T follicular helper cell (primary cell): Measurements from ENCODE around the gene TMEM192.
"Not testable (repeated sequence)": the region's sequence is repeated elsewhere in the genome, so short reads cannot be mapped to it uniquely, and the experiment has no call there.

Experiments
- DNase-seq: peaks from one replicate; pipeline ENCODE4 v3.0.0-alpha.2; 2020; ENCODE audit warnings: low read depth
- total RNA-seq, 2 experiments: gene quantifications; one replicate each; lab custom pipeline; 2026; lab: John Stamatoyannopoulos, UW

Gene TMEM192
- total RNA-seq, result 24.7 to 32.5 reads per million in 2 experiments

DNA sequence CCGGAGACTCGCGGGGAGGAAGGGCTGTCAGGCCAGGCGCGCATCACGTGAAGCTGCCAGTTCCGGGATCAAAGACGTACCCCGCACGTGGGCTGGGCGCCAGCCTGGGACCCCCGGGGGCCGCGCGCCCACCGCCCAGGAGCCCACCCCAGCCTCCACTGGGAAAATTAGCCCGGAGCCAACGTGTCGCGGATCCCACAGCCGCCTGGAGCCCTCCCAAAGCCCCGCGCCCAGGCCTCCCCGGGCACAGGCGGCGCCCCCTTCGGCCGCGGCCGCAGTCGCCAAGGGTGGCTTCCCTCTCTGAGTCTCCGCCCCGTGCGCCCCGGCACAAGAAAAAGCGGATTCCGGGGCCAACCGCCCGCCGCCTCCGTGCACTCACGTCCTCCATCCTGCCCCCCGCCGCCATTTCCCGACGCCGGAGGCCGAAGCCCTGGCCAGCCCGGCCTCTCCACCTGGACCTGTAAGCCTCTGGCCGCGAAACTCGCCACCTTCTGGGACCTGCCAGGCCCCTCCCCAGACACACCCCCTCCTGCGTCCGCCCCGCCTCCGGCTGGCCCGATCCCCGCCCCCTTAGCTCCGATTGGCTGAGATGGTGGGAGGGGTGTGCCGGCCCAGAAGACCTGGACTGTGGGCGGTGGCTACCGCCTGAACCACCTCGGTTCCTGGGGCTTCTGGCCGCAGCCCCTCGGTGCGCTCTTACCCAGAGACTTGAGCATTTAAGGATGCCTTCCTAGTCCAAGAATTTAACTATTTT, at the start of gene TMEM192:
Gene TMEM192 (minus strand): TSS at position 493 of the 754 bp plus-strand sequence. CDS start 87 bp downstream, at position 406.
- peak; percentile 86 for DNase-seq

DNA sequence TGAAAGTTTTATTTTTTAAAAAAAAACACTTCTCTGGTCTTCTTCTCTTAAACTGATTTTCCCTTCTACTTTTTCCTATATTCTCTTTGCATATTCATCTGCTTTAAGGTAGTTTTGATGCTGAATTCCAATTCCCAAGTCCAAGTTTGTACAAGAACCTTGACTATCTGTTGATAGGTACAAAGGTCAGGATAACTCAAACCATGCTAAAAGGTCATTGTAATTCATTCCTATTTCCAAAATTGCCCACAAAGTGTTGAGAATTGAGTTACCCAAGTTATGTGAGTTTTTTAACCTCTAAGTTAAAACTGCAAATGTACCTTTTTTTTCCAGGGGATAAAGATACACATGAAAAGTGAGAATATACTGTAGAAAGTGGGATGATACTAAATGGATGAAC, 46.1 kb upstream of the TMEM192 start:
- no peak for DNase-seq

DNA sequence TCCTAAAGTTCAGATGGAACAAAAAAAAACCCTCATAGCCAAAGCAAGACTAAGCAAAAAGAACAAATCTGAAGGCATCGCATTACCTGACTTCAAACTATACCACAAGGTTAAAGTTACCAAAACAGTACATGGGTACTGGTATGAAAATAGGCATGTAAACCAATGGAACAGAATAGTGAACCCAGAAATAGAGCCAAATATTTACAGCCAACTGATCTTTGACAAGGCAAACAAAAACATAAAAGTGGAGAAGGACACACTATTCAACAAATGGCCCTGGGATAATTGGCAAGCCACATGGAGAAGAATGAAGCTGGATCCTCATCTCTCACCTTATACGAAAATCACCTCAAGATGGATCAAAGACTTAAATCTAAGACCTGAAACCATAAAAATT, 44.2 kb upstream of the TMEM192 start:
- DNase-seq, result no peak

DNA sequence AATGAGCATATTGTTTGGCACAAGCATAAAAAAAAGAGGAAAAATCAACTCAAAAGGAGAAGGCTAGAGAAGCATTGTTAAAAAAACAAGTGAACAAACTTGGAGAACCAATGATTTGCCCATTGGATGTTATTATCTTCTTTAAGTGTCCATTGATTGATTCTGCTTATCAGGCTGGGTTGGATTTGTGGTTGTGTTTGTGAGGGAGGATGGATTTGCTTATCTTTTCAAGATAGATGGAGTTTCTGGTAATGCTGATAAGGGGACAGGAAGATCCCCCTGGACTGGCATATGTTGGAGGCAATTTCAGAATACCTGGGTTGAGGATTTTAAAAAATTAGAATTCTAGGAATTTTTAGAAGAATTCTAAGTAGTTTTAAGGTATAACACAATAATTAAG, 41.8 kb upstream of the TMEM192 start:
- DNase-seq, result no peak

DNA sequence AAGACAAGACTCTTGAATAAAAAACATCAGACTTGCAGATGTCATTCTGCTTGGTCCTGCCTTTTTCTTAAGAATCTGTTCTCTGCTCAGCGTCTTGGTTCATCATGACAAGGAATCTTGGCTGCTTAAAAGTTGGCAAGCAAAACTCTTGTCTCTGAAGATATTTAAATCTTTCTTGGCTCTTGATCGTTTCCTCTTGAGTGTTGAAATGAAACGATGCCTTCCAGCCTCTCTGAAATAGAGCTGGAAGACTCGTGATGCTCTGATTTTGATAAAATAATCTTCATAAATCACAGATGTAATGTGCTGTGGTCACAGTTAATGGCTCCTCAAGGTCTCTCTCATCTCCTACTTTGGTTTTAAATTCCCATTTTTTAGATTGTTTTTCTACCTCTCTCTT, 39.9 kb upstream of the TMEM192 start:
- no peak for DNase-seq

DNA sequence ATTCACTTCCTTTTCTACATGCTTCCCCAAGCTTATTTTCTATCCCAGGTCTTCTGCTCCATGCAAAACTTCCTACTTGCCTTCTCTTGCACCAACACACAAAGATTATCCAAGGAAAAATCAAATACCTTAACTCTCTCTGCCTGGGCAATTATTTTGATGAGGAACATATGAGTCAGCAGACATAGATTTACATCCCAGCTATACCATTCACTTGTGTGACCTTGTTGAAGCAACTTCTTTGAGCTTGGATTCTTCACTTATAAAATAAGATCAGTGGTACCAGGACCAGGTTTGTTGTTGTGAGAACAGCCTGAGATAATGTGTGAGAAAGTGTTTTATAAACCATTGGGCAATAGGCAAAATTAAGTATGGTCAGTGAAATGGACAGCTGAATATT, 39.1 kb upstream of the TMEM192 start:
- no peak for DNase-seq

DNA sequence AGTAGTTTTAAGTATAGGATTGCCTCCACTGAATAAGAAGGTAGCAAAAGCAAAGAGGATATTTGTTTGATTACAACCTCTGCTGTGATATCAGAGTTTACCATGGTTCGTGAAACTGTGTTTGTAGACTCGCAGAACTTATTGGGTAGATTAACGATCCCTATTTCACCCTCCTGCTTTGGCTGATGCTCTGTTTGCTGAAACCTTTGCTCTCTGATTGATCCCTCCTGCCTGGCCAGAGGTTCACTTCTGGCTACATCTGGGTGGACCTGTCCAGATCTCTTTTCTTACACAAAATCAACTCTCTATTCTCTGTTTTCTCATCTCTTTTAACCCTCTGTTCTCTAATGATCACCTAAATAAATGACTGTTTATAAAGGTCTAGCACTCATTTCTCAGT, 37.9 kb upstream of the TMEM192 start:
- DNase-seq, result no peak

DNA sequence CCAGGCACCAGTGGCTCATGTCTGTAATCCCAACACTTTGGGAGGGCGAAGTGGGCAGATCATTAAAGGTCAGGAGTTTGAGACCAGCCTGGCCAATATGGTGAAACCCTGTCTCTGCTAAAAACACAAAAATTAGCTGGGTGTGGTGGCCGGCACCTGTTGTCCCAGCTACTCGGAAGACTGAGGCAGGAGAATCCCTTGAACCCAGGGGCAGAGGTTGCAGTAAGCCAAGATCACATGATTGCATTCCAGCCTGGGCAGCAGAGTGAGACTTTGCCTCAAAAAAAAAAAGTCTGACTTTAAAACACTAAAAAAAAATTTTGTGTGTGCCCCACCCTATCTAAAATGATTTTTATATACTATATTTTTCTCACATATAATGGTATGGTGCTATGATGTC, 26.2 kb upstream of the TMEM192 start:
- no peak for DNase-seq

DNA sequence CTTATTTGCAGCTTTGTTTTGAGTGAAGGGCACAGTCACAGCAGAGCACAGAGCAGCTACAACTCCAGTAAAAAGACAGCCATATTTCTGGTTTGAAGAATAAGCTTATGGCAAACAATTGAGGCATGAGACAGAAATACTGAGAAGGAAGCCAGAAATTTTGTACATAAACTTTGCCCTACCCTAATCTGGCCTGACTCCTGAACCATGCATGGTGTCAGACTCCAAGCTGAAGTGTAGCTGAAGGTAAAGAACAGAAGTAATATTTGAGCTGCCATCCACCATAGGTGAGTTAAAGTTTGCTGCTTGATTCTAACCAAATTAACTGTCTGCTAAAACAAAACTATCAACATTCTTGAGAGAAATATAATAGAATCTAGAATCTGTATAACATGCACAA, 24.5 kb upstream of the TMEM192 start:
- DNase-seq, result no peak

DNA sequence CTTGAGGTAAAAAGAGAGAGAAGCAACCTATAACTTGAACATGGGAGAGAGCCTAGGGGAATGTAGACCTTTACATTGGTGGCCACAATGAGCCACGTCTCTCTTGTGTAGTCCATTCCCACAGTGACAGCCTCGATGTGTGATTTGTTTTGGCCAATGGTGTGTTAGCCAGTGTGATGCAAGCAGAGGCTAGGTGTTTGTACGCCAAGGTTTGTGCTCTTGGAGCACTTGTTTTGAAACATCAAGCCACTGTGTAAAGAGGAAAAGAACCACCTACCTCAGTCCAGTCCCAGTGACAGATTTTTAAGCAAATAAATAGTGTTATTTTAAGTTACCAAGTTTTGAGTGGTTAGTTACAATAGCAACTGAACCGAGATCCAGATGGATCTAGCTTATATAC, 23.9 kb upstream of the TMEM192 start:
- DNase-seq, result no peak

DNA sequence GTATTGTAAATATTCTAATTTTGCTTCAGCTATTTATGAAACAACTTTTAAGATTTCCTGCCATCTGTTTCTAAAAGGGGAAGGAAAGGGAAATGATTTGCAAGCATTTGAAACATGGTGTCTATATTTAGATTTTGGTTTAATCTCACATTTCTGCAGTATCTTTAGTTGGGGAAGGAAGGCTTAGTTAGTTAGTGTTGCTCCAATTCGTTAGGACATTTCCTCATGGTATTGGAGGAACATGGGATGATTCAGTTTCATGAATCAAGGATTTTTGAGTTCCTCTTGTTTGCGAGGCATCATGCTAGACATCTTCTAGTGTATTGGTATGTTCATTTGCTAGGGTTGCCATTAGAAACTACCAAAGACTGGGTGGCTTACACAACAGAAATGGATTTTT, 20.5 kb upstream of the TMEM192 start:
- no peak for DNase-seq

DNA sequence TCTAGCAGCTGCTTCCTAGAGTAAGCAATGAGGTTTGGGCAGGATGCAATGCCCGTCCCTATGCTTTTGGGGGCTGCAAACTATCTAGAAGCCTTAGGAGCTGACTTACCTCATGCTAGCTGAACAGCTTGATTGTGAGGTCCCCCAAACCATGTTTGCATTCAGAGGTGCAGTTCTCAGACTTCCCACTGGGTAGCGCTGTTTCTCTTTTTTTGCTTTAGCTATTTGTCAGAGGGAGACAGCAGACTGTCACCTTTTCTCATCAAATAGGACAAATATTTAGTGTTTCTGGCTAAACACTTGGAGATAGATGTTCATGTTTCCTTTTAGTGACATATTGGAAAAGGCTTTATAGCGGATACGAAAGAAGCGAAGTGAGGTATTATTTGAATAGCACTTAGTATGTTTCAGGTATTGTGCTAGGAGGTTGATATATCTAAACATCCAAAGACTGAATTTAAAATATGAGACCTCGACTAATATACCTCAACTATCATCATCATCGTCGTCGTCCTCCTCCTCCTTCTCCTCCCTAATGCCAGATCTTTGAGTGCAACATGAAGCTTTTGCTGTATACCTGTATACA, 18.7 kb upstream of the TMEM192 start:
- peak; percentile 63 for DNase-seq

DNA sequence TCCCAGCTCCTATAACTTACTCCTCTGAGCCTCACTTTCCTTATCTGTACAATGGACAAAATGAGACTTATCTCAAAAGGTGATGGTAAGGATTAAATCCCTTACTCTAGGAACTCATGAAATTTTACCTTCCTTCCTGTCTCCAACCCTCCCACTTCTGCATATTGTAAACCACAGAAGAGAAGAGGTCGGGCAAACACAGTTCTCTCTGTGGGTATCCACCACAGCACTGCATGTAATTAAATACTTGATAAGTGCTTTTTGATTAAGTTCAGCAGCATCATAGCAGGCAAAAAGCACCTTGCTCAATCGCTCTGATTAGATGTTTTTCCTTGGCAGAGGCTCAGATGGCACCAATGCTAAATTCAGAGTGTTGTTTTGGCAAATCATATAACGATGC, 17.3 kb upstream of the TMEM192 start:
- no peak for DNase-seq

DNA sequence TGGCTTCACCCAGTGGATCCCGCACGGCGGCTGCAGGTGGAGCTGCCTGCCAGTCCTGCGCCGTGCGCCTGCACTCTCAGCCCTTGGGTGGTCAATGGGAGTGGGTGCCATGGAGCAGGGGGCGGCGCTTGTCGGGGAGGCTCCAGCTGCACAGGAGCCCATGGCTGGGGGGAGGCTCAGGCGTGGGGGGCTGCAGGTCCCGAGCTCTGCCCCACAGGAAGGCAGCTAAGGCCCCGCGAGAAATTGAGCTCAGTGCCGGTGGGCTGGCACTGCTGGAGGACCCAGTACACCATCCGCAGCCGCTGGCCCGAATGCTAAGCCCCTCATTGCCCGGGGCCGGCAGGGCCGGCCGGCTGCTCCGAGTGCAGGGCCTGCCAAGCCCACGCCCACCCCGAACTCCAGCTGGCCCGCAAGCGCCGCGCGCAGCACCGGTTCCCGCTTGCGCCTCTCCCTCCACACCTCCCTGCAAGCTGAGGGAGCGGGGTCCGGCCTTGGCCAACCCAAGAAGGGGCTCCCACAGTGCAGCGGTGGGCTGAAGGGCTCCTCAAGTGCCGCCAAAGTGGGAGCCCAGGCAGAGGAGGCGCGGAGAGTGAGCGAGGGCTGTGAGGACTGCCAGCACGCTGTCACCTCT, 13.3 kb upstream of the TMEM192 start:
- not testable (repeated sequence) for DNase-seq

DNA sequence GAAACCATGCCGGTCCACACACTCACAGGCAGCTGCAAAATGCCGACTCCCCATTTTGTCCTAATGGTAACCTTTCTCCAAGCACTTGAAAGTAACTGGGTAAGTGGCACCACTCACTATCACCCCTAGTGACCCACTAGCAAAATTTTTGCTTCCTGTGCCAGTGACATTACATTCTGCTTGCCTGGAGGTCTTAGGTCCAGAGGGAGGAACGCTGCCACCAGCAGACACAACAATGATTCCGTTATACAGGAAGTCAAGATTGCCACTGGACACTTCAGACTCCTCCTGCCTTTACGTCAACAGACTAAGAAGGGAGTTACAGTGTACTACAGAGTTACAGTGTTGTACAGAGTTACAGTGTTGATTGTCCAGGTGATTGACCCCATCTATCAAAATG, 11.8 kb upstream of the TMEM192 start:
- DNase-seq, result no peak

DNA sequence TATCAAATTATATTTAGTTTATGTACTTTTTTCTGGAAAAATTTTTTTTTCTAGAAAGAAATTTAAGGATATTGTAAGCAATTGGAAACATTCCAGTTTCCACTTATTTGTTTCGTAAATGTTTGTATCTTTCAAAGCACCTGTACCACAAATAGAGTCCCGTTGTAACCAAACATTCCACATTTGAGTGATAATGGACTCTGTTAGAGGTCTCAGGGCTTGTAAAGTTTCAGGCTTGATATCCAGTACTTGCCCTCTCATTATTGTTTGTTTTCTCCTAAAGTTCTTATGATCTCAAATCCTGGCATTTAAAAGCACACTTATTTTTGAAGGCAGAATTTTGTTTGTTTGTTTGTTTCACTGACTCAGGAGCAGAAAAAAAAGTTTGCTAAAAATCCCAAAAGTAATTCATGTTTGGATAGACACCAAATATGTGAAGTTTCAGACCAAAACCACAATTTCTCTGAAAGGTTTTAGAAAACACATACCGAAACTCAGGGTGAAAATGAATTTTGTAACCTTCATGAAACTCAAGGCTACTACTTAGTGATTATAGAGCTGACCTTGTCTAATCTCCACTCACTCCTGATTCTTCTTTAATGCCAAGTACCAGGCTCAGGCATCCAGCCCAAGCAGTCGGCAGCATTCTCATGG, 5.7 kb upstream of the TMEM192 start:
- DNase-seq, result no peak

DNA sequence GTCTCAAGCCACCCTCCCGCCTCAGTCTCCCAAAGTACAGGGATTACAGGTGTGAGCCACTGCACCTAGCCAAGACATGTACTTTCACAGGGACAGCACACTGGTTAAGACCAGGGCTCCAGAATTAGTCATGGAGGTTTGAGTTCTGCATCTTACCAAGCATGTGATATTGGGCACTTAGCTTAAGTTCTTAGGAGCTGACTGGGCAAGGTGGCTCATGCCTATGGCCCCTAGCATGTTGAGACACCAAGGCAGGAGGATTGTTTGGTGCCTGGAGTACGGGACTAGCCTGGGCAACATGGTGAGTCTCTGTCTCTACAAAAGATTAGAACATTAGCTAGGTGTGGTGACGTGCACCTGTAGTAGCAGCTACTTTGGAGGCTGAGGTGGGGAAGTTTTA, 2.6 kb upstream of the TMEM192 start:
- no peak for DNase-seq

DNA sequence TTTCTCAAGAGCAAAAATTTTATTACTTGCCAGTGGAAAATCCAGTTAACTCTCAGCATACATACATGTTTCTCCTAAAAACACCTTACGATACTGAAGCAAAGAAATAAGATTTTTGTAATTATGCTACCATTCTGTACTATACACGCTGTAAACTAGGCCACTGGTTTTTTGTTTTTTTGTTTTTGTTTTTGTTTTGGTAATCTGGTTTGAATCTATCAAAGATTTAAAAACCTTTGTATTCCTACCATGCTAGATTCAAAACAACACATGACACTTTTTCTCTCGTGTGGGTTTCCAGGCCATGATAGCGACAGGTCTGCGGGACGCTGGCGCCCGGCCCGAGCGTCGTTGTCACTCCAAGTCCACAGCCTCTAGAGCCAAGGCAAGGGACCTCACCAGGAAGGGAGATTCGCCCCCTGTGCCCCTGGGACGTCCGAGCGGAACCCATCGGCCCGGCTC, 723 bp downstream of the TMEM192 start:
- no peak for DNase-seq

DNA sequence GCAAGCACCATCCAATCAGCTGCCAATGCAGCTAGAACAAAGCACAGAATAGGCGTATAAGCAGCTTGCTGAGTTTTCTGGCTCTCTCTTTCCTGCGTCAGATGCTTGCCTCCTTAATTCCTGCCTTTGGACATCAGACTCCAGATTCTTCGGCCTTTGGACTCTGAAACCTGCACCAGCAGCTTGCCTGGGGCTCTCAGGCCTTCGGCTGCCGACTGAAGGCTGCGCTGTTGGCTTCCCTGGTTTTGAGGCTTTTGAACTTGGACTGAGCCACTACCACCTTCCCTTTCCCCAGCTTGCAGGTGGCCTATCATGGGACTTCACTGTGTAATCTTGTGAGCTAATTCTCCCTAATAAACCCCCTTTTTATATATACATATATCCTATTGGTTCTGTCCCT, 6.1 kb downstream of the TMEM192 start:
- no peak for DNase-seq

DNA sequence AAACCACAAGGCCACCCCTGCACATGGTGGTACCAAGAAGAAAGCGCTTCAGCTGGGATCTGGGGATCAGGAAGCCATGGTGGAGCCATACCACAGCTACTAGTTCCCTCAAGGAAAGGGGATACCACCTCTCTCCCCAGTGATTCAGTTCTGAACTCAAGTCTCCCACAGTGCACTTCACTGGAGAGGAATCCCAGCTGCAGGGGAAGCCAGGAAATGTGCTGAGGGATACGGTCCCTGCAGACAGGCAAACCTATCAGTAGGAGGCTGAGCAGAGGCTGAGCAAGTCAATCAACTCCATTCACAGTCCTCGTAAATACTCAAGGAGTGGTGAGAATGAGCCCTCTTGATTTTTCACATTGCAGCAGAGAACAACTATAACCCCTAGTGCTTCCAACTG, 11.0 kb downstream of the TMEM192 start:
- DNase-seq, result no peak

DNA sequence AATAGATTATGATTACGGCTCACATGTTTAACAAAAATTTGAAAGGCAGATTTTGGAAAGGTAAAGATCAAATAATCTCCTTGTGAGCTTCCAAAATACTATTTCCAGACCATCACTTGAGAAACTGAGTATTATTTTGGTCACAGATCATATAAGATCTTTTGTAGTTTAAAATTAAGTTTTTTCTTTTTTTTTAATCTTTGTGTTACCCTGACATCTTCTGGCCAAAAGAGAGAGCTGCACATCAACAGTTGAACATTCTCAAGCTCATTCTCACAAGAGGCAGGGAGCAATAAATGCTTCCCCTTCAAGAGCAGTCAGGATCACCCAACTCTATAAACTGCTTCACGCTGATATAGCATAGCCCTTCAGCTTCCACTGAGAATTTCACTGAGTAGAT, 15.9 kb downstream of the TMEM192 start:
- no peak for DNase-seq

DNA sequence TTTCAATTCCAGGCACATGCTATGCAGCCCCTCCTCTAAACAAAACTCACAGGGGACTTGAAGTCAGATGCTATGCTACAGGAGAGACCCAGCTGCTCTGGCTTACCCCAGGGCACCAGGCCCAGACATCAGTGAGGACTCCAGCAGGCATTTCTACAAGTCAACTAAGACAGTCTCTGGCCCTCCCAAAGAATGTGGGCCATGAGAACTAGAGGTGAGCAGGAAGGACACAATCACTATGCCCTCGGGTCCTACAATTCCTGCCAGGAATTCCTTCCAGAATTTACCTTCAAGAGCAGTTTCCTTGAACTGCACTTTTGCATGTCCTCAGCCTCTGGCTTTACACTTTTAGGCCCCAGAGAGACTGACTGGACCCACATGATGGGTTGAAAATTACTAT, 17.4 kb downstream of the TMEM192 start:
- DNase-seq, result no peak

DNA sequence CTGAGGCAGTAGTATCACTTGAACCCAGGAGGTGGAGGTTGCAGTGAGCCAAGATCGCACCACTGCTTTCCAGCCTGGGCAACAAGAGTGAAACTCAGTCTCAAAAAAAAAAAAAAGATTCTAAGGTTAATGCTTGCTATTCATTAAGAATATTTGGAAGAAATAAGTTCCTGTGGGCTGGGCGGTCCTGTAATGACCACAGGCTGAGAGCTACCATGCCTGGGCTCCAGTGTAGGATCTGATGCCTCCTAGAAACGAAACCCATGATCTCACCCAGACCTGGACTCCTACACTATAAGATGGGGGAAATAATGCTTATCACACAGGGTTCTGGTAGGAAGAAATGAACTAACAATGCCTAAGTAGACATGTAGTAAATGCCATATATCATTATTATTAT, 17.8 kb downstream of the TMEM192 start:
- DNase-seq, result no peak
